Measurements from ENCODE around the gene SIRPB2.
A peak's percentile ranks its signal among the peaks of the same experiment; 100 is the strongest.

SIRPB2 gene

DNA sequence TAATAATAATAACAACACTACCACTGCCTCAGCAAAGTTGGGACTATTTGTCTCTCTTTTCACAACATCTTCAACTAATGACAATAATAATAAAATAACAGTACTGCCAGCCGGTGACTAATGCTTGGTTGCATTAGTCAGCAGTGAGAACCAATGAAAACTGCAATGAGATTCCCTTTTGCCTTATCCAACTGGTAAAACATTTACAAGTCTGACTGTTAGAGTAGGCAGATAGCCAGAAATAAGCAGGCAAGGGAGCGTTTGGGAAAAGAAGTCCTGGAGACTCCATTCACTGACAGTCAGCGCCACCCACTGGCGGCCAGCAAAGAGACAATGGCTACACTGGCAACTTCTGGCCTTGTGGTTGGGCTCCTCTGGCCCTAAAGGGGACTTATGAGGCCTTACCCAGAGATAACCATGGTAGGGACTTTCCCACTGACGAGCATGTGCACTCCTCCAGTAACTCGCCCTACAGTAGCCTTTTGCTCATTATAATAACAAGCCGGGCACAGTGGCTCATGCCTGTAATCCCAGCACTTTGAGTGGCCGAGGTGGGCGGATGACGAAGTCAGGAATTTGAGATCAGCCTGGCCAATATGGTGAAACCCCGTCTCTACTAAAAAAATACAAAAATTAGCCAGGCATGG lies 21.2 kb downstream of the SIRPB2 start:
- peak; percentile 13 to 38 for DNase-seq

DNA sequence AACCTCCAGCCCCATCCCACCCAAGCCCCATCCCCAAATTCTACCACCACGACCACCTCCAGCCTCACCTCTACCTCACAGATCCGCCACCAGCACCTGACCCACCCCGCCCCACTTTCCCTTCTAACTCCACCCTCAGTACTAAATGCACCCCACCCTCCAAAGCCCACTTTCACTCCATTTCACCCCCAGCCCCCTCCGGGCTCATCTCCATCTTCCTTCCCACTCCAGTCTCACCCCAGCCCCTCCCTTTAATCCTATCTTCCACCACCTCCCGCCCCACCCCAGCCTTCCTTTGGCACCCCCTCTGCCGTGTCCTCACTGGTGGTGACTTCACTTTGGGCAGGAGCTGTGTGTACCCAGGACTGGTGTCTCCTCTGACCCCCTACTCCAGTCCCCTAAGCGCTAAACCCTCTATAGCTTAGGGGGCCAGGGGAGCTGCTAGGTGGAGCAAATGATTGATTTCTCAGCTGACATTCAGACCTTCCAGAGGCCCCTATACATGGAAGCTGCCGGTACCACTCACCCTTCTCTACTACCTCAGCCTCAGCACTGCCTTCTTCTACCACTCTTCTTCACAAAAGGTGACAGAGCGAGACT lies 21.8 kb downstream of the SIRPB2 start:
- DNase-seq, result no peak

DNA sequence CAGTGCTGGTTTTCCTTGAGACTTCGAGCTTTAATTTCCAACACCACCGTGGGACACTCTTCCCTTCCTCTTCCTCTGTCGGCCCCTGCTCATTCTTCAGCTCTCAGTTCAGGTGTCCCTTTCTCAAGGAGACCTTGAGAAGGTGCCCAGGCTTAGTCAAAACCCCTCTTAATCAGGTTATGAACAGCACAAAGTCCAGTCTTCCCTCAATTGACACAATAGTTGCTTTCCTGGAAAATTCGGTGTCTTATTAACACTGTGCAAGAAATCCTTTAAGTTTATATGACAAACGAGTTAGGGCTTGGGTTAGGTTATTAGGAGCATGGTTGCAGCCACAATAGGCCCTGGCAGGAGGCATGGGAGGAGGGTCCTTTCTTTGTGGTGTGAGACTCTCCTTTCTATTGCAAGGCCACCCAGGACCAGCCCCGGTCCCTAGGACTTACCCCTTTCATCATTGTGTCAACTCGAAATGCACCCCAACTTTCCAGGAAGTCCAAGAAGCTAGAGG lies 23.0 kb downstream of the SIRPB2 start:
- DNase-seq, result no peak

DNA sequence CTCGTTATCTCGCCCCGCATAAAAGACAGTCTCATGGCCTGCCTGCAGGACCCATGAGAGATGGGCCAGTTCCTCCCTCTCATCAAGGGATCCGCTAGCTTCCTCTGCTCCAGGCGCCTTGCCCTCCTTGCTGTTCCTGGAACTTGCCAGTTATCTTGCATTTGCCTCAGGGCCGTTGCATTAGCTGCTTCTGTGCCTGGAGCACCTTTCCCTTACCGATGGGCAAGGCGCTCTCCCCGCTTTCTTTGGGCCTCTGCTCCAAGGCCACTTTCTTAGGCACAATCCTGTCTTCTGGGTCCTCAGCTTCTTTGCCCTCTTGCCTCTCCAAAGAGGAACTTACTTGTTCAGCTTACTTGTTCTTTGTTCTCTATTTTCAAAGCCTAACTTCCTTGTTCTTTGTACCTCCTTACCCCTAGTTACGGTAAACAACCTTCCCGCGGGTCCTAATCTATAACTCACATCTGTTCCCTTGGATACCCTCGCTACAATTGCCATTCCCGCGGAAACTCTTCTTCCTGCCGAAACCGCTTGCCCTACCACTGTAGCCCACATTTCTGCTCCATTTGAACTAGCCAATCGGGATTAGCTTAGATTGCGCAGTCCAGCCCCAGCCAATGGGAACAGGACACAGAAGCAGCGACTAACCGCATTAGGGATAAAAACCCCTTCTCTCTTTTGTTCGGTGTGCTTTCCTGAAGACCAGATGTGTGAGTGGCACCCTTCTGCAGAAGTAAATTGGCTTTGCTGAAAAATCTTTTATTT lies 23.7 kb downstream of the SIRPB2 start:
- peak; percentile 31 to 71 for DNase-seq

DNA sequence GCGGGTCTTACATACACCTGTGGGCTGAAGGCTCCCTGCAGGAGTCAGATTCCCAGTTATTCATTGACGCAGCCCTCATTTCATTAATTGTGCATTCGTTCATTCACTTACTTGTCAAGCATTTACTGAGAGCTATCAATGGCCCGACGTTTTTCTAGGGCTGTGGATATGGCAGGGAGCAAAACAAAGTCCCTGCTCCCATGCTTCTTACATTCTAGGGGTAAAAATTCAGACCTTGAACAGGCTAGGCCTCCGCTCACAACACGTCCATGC lies 24.2 kb downstream of the SIRPB2 start:
- DNase-seq, result no peak

DNA sequence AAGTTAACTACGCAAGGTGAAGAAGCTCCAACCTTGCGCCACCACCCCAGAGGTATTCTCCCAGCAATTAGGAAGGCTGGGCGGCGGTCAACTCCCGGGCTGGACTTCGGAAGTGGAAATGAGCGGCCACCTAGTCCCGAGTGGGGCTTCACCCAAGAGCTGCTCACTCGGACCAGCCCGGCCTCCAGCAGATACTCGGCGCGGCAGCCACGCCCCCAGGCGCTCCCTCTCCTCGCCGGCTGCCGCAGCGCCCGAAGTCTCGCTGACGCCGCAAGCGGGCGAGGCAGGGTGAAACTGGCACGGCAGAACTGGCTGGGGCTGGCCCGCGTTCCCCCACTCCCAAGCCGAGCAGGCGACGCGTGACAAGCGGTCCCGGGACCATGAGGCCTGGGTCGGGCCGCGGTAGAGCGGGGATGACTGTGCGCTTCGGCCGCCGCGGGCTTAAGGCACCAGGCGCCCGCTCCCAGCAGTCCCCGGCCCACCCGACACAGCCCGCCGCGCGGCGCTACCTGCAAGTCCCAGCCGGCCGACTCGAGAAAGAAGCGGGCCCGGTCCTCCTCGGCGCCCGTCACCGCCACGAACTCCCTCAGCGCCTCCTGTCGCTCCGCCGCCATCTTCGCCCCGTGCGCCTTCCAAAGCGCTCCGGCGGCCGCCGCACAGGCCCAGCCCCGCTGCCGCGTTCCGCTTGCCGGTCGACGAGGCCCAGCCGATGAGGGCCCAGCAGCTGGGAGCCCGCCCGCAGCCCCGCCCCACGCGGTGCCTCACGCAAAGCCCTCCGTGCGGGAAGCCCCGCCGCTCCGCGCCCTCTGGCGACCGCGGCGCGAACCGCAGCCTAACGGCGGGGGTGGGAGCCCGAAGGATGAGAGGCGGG lies 24.8 kb downstream of the SIRPB2 start, which contains the start of gene NSFL1C:
NSFL1C (minus strand) TSS at position 639 of the 871 bp plus-strand sequence; CDS start at position 614, 25 bp downstream.
- DNase-seq, result peak; percentile 95 to 97

DNA sequence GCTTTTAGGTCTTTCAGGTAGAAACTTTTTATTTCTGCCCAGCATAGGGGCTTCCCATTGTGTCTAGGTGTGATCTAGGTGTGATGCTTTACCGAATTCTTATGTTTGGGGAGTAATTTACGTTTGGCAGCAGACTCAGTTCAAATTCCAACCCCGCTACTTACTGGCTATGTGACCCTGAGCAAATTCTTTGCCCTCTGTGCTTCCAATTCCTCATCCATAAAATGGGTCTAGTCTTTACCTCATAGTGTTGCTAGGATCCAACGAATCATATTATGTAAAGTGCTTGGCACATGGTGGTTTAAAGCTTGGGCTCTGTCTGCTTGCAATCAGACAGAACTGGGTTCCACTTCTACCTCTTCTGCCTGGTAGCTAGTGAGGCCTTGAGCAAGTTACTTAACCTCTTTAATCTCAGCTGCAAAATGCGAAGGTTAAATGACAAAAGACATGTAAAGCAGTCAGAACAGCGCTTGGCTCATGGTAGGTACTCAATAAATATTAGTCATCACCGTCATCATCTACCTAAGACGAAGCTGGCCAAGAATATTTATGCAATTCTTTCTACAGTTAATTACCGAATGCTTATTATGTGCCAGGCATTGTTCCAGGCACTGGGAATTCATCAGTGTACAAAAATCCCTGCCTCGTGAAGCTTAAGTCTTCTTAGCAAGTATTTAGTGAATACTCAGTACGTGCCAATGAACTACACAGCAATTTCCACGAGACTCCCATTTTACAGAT lies 25.6 kb downstream of the SIRPB2 start:
- no peak for DNase-seq

DNA sequence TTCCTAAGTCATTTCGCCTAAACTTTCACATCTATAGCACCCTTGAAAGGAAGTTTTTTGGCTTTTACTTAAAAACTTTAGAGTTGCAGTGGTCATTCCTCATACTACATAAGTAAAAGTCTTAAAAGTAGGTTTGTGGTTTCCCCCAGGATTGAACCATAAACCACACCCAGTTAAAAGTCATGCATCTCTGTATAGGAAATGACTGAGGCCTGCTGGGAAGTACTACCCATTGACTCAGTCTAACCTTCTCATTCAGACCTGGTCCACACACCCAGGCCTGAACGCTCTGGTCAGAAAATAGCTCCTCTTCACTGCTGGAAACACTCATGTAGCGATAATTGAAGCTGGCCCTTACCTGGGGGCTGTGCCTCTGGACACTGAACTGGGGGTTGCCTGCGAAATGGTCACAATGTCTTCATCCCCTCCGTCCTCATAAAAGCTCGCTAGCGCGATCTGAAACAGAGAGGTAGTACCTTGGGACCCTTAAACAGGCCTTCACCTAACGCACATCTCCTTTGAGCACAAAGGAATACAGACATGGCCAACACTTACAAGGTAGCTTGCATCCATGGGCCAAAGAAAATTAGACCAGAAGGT lies 27.1 kb downstream of the SIRPB2 start:
- no peak for DNase-seq

DNA sequence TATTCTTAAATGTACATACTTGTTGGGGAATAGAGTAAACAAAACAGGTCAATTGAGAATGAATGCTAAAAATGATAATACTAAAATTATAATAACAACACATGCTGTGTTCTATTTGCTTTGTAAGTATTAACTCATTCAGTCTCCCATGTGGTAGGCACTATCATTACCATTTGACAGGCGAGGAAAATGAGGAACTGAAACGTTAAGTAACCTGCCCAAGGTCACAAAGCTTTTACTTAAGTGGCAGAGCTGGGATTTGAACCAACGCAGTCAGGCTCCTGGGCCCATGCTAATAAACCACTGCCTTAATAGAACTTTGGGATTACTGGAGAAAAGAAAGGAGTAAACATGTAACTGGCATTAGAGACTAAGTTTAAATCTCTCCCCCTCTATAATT lies 28.4 kb downstream of the SIRPB2 start:
- DNase-seq, result no peak

DNA sequence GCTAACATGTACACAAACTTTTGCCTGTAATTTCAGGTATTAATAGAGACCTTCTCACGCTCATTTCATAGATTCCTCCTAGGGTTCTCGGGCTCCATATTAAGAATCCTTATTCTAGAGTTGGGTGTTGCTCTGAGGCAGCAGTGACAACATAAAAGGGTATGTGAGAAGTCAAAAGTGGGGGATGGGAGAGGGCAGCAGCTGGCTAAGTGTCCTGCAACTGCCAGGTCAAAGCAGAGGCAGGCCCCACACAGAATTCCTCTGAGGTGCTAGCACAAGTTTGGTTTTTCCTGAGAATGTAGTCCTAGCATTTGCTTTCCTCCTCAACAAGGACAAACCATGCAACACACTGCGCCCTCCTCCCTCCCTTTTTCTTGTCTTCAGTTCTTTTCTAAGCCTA lies 29.2 kb downstream of the SIRPB2 start:
- no peak for DNase-seq

DNA sequence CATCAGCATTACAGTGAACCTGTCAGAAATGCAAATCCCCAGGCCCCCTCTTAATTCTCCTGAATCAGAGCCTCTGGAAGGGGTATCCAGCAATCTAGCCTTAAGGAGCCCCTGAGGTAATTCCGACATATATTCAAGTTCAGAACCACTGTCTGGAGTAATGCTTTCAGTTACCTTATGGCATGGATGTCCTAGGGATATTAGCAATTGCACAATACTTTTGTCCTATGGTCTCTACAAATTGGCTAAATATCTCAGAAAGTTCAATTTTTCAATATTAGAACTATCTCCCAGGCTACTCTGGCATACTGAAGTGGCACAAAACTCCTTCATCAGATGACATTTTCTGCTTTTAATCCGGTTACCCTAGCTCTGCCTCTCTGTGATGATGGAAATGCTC lies 30.9 kb downstream of the SIRPB2 start:
- no peak for DNase-seq

DNA sequence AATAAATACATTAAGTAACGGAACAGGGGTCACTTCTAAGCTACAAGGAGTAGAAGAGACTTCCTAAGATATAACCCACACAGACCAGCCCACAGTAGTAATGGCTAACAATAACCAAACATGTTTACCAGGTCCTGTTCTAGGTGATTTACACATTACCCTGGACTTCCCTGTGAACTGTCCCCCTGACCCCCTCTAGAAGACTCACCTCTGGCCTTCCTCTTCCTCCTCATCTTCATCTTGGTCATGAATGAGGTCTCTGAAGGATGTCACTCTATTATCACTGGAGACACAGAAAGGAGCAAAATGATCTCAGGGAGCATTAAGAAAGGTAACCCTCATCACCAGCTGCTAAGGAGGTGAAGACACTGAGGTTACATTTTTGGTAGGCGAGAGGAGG lies 33.2 kb downstream of the SIRPB2 start:
- DNase-seq, result no peak

DNA sequence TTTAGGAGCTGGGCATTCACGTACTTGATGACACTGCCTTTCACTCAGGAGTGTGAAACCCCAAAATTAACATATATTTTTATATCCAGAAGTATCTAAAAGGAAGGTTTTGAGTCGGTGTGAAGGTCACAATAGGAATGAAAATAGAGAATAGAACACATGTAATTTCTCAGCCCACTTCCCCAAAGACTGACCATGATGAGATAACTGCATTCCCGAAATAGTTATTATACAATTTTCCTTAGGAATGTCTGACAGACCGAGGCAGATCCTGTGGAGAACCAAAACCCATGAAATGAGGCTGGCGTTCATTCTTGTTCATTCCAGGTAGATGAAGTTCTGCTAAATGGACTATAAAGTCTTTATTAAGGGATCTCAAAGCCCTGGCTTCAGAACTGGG lies 34.9 kb downstream of the SIRPB2 start:
- DNase-seq, result no peak

DNA sequence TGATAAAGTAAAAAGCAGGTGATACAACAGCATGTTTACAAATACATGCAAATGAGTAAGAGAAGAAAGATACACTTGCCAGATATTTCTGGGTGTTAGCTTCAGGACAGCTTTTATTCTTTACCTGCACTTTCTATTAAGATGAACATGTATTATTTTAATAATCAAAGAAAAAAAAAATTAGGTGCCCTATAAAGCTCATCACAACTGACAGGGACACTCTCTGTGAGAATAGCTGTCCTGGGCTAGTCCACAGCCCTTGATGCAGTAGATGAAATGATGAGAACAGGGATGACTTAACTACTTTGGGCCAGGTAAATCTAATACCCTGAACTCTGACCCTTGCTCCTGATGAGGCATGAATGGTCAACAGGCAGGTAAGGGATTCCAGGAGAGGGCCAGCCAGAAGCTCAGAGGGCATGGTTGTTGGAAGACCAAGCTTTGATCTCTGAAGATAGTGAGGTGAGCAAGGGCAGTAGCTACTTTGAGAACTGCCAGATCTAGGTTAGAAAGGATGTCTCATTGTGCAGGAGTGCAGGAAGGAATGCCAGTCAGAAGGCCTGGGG lies 40.2 kb downstream of the SIRPB2 start:
- no peak for DNase-seq

DNA sequence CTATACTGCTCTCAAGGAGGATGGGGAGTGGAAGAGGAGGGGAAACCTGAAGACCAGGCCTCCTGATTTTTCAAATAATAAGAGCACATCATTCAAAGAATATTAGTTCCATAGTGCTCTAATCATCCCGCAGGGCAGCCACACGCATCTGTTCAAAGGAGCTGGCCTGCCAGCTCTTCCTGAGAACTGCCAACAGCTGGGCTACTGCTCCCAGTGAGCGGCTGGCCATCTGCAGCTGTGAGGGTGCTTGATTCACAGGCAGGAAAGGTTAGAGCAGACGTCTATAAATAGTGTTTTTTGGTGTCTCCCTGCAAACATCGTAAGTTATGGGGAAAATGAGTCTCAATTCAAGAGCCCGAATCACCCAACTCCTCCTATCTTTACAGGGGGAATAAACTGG lies 41.9 kb downstream of the SIRPB2 start:
- no peak for DNase-seq

DNA sequence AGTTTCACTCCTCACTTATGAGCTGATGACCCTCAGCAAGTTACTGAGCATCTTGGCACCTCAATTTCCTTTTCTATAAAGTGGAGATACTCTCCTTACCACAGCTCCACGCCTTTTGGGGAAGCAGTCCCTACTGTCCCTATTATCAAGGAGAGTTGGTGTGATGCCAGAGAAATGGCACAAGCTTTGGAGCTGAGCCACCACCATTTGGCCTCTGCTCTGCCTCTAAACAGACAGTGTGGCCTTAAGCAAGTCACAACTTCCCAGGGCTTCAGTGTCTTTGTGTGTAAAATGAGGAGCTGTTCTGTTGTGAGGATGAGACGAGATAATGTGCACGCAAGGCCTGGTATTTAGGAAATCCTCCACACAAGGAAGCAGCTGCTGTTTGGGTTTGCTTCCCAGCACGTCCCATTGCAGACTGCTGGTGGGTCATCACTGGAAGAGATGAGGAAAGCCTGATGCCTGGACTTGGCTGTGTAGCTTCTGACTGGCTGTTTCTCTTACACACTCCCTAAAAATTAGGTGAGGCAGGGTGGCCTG lies 43.1 kb downstream of the SIRPB2 start:
- DNase-seq, result no peak

DNA sequence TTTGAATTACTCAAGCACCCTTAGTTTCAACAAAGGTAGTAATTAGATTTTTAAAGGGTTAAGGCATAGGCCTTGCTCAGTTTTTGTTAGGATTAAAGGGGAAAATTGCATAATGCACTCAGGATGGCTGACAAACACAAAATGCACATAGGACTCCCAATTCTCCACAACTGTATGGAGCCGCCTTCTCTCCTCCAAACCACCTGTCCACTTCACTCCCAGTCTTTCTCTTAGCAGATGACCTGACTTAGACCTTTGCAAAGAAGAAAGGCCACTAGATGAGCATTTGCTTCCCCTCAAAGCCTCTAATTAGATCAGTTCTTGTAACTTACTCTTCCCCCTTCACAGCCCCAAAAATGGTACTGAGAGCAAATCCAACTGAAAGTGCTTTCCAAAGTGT lies 44.7 kb downstream of the SIRPB2 start:
- DNase-seq, result no peak

DNA sequence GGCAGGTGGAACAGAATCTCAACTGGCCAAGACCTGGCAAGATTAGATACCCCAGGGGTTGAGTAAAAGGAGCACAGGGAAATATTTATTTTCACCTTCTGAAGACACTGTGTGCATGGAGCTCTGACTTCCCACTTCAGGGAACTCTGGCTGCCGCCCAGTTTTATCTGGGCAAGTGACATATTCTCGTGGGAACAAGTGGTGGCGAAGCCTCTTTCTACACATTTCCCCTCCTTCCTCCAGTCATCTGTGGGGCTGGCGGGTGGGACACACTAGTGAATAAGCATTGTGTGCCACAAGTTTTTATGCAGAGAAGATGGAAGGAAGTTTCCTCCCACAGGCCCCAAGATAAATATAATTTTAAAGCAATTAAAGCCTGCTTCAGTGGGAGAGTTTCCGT lies 48.1 kb downstream of the SIRPB2 start:
- DNase-seq, result no peak

DNA sequence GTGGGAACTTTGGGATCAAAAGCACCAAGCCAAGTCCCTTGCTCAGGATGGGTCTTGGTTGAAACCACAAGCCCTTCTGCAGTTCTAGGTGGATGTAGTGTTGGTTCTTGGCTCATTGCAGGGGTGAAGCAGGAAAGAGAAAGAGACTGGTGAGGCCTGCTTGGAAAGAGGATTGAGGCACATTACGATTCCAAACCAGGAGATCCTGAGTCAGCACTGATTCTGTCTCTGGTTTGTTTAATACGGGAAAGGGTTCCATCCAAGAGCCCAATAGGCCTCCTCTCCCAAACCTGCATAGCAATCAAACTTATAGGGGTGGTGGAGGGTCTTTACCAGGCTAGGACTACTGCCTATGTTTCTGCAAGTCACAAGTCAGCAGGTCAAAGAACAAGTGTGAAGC lies 48.9 kb downstream of the SIRPB2 start:
- DNase-seq, result no peak

DNA sequence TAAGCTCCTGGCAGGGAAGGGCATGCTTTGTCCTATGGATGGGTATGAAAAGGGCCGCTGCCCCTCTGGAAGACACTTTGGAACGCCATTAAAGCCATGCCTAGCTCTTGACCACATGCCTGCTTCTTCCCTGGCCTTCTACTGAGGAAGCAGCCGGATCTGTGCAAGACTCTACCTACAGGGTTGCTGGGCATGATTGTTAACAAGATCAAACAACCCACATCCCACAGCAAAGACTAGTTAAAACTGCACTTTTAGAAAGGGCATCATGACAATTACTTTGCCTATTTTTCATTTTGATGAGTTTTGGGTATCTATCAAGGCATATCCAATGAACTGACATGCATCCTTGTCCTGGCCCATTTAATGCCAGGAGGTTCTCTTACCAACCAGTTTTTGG lies 50.1 kb downstream of the SIRPB2 start:
- no peak for DNase-seq

DNA sequence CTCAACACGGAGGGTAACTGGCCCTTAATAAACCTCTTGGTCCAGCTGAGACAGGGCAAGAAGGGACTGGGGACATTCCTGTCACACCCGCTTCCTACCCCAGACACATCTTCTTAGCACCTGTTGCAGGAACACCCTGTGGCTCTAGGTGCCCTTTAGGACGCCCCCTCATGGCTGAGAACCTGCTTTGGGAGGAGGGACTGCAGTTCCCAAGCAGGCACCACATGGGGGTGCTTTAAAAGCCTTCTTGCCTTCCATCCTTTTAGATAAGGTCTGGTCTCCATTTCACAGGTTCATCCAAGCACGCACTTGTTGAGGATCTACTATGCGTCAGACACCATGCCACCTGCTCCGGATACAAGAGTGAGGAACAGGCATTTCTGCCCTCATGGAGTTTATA lies 51.2 kb downstream of the SIRPB2 start:
- DNase-seq, result no peak

DNA sequence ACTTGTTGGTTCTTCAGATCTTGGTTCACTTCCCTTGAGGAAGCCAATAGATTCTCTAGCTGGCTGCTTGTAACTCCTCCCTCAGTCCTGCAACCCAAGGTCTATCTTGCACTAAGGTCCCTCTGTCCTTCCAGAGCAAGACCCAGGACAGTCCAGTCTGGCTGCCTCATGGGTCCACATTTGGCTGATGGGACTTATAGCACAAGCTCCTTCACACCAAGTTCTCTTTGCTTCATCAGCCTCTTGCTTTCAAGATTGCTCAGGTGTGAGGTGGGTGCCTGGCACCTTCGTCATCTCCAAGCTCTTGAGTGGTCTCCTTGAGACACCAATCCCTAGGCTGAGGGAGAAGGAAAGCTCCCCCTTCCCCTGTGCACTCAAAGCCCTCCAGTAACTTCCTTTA lies 52.9 kb downstream of the SIRPB2 start:
- no peak for DNase-seq

Data from CD4-positive, alpha-beta T cell treated with Interleukin-4 for 1 hour (primary cell).